ENCODE results near the gene TRABD2A.
"Not testable (repeated sequence)": the region's sequence is repeated elsewhere in the genome, so short reads cannot be mapped to it uniquely, and the experiment has no call there.

The TRABD2A gene

DNA sequence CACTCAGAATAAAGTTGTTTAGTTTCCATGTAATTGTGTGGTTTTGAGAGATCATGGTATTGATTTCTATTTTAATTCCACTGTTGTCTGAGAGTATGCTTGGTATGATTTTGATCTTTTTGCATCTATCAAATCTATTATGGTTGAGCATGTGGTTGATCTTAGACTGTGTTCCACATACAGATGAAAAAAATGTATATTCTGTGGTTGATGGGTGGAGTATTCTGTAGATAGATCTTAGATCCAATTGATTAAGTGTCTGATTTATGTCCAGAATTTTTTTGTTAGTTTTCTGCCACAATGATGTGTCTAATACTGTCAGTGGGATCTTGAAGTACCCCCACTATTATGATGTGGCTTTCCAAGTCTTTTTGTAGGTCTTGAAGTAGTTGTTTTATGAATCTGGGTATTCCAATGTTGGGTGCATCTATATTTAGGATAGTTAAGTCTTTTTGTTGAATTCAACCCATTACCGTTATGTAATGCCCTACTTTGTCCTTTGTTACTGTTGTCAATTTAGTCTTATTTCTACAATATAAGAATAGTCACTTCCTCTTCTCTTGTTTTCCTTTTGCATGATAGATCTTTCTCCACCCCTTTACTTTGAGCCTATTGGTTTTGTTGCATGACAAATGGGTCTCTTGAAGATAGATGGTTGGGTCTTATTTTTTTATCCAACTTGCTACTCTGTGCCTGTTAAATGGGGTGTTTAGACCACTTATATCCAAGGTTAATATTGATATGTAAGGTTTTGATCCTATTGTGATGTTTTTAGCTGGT, 101.8 kb downstream of the TRABD2A start:
- no peak for DNase-seq (ENCODE audit: low read depth)

DNA sequence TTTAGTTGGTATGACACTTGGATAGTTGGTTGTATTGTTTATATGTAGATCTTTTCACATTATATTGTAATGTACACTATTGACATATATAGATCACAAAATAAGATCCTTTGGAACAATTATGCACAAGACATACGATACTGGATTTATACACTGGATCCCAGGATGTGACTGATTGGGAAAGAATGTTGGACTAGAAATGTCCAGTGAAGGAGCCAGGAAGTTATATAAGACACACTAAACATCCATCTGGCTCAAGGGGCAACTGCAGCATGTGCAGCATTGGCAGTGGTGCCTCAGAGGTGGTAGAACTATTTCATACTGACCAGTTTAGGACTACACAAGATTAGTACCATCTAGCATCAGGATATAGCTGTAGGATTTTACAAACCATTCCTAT, 104.9 kb downstream of the TRABD2A start:
- DNase-seq (ENCODE audit: low read depth): no peak

DNA sequence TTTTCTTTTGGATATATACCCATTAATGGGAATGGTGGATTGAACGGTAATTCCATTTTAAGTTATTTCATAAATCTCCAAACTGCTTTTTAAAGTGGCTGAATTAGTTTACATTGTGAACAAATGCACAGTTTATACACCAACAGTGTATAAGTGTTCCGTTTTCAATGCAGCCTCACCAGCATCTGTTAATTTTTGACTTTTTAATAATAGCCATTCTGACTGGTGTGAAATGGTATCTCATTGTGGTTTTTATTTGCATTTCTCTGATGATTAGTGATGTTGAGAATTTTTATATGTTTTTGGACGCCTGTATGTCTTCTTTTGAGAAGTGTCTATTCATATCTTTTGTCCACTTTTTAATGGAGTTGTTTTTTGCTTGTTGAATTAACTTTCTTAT, 107.3 kb downstream of the TRABD2A start:
- DNase-seq (ENCODE audit: low read depth): not testable (repeated sequence)
